EH (cell line): Measurements from ENCODE around the gene TUBAL3.
"Not testable (repeated sequence)": the region's sequence is repeated elsewhere in the genome, so short reads cannot be mapped to it uniquely, and the experiment has no call there.

Experiments
- DNase-seq: peaks from one replicate; pipeline ENCODE4 v3.0.0-alpha.2; 2015; ENCODE audit warnings: low read depth

The TUBAL3 gene

GRCh38 chr10:5423771-5424170 lies 19.1 kb upstream of the TUBAL3 start:
- peak; percentile 28 for DNase-seq

GRCh38 chr10:5419466-5420094 lies 15.0 kb upstream of the TUBAL3 start:
- DNase-seq = no peak

GRCh38 chr10:5418584-5418983 lies 14.0 kb upstream of the TUBAL3 start:
- no peak for DNase-seq

DNA sequence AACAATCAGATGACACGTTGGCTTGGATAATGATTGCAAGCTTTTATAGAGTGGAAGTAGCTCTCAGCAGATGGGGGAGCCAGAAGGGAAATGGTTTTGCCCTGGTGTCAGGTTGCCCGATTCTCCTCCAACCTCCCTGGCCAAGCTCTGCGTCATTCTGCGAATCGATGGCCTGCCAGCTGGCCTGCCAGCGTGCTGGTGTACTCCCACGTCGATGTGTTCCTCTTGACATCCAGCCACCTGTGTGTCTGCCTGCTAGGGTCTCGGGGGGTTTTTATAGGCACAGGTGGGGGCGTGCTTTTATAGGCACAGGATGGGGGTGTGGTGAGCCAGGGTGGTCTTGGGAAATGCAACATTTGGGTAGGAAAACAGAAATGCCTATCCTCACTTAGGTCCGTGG lies 12.4 kb upstream of the TUBAL3 start:
- DNase-seq = no peak

DNA sequence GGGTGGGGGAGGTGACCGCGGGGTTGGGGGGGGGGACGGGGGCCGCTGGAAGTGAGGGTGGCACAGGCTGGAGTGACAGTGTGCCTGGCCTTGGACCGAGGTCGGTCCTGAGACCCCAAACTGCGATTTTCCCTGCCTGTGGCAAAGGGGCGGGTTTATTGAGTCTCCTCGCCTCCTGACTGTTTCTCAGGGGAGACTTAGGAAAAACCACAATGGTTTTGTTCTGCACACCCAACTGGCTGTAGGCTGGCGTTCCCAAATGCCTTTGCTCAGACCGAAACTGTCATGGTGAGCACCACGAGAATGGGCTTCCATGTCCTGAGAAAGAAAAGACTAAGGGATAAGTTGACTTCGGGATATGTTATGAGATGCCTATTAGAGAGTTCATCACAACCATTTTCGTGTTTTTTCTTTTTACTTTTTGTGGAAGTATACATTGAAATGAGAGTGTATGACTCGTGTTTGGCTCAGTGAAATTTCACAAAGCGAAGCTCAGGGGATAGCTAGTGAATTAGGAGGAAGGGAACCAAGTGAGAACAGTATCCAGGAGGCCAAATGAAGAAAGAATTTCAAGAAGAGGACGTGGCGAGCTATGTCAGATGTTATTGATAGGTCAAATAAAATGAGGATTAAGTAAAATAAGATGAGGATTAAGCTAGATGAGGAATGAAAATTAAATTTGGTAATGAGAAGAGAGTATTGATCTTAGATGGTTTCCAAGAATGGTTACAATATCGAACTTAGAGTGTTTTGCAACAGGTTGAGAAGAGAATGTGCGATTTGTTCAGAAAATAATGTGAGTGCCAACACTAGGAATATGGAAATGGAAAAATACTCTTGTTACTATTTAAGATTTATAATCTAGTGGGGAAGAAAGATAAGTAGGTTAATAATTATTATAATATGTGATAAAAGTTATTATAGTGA lies 8.6 kb upstream of the TUBAL3 start:
- peak; percentile 61 for DNase-seq

- peak; percentile 88 for DNase-seq
Measured at GRCh38 chr10:5412277-5412941, 7.8 kb upstream of the TUBAL3 start, which contains the start of gene NET1. NET1 (plus strand) TSS chr10:5412557; CDS start chr10:5412693, 136 bp downstream.

- peak; percentile 18 for DNase-seq
Measured at GRCh38 chr10:5411941-5412276, 7.3 kb upstream of the TUBAL3 start.

- not testable (repeated sequence) for DNase-seq
Measured at GRCh38 chr10:5410787-5411186, 6.2 kb upstream of the TUBAL3 start.

DNA sequence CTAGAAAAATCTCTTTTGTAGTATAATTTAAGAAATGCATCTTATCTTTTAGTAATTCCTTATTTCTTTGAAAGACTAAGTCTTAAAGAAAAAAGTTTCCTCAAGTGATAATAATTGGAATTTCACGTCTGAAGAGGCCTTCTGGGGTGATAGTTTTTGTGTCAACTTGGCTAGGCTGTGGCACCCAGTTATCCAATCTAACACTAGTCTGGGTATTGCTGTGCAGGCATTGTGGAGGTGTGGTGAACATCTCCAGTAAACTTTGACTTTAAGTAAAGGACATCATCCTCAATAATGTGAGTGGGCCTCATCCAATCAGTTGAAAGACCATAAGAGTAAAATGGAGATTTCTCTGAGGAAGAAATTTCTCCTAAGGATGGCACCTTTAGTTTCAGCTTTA lies 2.3 kb upstream of the TUBAL3 start:
- no peak for DNase-seq

- no peak for DNase-seq
Measured at GRCh38 chr10:5402798-5403197, 1.8 kb downstream of the TUBAL3 start.

- no peak for DNase-seq
Measured at GRCh38 chr10:5400468-5401240, 4.0 kb downstream of the TUBAL3 start.

DNA sequence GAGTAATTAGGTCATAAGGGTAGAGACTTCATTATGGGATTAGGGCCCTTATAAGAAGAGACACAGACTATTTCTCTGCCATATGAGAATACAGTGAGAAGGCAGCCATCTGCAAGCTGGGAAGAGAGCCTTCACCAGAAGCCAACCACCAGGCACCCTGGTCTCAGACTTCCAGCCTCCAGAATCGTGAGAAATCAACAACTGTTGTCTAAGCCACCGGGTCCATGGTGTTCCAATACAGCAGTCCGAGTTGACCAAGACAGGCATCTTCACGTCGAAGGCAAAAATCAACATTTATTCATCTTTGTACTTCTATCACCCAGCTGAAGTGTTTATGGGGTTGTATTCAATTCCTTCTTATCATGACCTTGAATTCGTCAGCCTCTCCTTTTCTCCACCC lies 5.3 kb downstream of the TUBAL3 start:
- no peak for DNase-seq

- DNase-seq = no peak
Measured at GRCh38 chr10:5396556-5397300, 7.9 kb downstream of the TUBAL3 start.

- no peak for DNase-seq
Measured at GRCh38 chr10:5395168-5395567, 9.5 kb downstream of the TUBAL3 start.

DNA sequence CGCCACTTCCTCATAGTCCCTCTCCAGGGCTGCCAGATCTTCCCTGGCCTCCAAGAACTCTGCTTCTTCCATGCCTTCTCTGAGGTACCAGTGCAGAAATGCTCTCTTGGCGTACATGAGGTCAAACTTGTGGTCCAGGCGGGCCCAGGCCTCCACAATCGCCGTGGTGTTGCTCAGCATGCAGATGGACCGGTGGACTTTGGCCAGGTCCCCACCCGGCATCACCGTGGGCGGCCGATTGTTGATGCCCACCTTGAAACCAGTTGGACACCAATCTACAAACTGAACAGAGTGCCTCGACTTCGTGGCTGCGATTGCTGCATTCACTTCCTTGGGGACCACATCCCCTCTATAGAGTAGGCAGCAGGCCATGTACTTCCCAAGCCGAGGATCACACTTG lies 11.1 kb downstream of the TUBAL3 start:
- no peak for DNase-seq

DNA sequence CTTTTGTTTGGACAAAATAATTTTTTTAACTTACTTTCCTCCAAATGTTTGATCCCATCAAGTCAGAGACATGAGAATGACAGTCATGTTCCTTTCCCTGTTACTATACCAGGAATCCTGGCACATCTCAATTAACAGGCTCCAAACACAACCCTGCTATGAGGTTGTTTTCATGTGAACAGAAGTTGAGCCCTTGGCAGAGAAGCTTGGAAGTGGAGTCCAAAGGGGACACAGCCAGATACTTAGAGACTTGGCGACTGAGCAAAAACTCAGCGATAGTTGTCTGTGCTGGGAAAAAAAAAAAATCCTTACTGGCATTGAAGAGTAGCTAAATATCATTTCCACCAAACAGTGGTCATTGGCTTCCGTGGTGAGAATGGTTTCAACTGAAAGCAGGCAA lies 12.8 kb downstream of the TUBAL3 start:
- DNase-seq = no peak

DNA sequence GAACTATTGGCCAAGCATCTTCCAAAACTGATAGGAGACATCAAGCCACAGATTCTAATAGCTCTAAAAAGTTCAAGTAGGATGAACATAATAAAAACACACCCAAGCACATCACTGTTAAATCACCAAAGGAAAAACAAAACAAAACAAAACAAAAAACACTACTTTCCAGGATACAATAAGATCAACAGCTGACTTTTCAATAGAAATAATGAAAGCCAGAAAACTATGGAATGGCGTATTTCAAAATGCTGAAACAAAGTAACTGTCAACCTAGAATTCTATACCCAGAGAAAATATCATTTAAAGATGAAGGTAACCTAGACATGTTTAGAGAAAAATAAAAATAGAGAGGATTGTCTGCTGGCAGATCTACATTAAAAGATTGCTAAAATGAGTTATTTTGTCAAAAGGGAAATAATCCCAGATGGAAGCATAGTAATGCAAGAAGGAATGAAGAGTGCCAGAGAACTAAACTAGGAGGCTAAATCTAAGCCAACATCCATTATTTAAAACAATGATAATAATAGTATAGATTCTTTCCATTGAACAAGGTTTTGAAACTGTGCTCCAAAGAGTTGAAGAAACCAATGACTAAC lies 13.9 kb downstream of the TUBAL3 start:
- no peak for DNase-seq

GRCh38 chr10:5387169-5387568 lies 17.5 kb downstream of the TUBAL3 start:
- no peak for DNase-seq

- DNase-seq = no peak
Measured at GRCh38 chr10:5385224-5385623, 19.4 kb downstream of the TUBAL3 start.

- no peak for DNase-seq
Measured at GRCh38 chr10:5381187-5381586, 23.4 kb downstream of the TUBAL3 start.

DNA sequence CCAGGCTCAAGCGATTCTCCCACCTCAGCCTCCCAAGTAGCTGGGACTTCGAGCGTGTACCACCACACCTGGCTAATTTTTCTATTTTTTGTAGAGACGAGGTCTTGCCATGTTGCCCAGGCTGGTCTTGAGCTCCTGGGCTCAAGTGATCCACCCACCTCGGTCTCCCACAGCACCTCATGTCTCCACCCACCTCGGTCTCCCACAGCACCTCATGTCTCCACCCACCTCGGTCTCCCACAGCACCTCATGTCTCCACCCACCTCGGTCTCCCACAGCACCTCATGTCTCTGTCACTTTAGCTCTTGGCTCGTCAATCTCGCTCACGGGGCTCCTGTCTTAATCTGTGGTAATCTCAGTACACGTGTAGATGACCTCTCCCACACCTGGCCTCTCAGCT lies 24.2 kb downstream of the TUBAL3 start:
- DNase-seq = not testable (repeated sequence)
